ENCODE data around the gene STX11. TPM values are rescaled to one million over a fixed set of nuclear protein-coding genes. Genes with fewer than 3 reads are reported as not detected.
"Not testable (repeated sequence)": the region's sequence is repeated elsewhere in the genome, so short reads cannot be mapped to it uniquely, and the experiment has no call there.

The STX11 gene
- total and polyA plus RNA-seq, 10 of the 15 experiments (the other 5 are each of a cell fraction or from before 2014, with no cell fraction given): 0.66 to 38.1 (median 19.8) TPM

GRCh38 chr6:144181639-144182038 lies 31.3 kb downstream of the STX11 start:
- intact Hi-C loops (cut with micrococcal nuclease; ENCODE audit: unreplicated experiment): no loop called here
- Histone ChIP-seq H3K79me2 (ENCODE audit: control insufficient read depth, insufficient read depth, low read length) (peaks cover 23% of the 10 kb centered on the region), H2AFZ (ENCODE audit: control insufficient read depth, low read depth, low read length) (no peak overlapping the region), H3K4me3 (no peak overlapping the region), H3K27ac (ENCODE audit: control insufficient read depth, insufficient read depth) (no peak overlapping the region), H3K27me3 (replicated peaks in 1 of 2; ENCODE audit: control insufficient read depth in 2 of 2, insufficient read depth in 2 of 2, low read length in 1 of 2) (no peaks in the 10 kb centered on the region), H4K20me1 (ENCODE audit: control insufficient read depth, insufficient read depth) (no peaks in the 10 kb centered on the region), H3K4me2 (ENCODE audit: control insufficient read depth, insufficient read depth) (no peak overlapping the region), H3K36me3 (ENCODE audit: control insufficient read depth in 2 of 2, insufficient read depth in 2 of 2, low read length in 1 of 2) (peaks cover 2 to 6% of the 10 kb centered on the region in 2 experiments; a peak in 3 of 4 replicates), H3K4me1 (ENCODE audit: control insufficient read depth, insufficient read depth, low read length) (peaks cover 22% of the 10 kb centered on the region), H3K9ac (ENCODE audit: control insufficient read depth, insufficient read depth, low read length) (no peak overlapping the region), H3K9me3 (replicated peaks; ENCODE audit: control insufficient read depth, insufficient read depth, low read length) (peaks cover 4% of the 10 kb centered on the region; the same call in 2 of the 3 replicates)
- TF ChIP-seq, protein P1, sequence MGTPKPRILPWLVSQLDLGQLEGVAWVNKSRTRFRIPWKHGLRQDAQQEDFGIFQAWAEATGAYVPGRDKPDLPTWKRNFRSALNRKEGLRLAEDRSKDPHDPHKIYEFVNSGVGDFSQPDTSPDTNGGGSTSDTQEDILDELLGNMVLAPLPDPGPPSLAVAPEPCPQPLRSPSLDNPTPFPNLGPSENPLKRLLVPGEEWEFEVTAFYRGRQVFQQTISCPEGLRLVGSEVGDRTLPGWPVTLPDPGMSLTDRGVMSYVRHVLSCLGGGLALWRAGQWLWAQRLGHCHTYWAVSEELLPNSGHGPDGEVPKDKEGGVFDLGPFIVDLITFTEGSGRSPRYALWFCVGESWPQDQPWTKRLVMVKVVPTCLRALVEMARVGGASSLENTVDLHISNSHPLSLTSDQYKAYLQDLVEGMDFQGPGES (IDR thresholded peaks at IDR 0.05): no peak
- TF ChIP-seq, protein P2, sequence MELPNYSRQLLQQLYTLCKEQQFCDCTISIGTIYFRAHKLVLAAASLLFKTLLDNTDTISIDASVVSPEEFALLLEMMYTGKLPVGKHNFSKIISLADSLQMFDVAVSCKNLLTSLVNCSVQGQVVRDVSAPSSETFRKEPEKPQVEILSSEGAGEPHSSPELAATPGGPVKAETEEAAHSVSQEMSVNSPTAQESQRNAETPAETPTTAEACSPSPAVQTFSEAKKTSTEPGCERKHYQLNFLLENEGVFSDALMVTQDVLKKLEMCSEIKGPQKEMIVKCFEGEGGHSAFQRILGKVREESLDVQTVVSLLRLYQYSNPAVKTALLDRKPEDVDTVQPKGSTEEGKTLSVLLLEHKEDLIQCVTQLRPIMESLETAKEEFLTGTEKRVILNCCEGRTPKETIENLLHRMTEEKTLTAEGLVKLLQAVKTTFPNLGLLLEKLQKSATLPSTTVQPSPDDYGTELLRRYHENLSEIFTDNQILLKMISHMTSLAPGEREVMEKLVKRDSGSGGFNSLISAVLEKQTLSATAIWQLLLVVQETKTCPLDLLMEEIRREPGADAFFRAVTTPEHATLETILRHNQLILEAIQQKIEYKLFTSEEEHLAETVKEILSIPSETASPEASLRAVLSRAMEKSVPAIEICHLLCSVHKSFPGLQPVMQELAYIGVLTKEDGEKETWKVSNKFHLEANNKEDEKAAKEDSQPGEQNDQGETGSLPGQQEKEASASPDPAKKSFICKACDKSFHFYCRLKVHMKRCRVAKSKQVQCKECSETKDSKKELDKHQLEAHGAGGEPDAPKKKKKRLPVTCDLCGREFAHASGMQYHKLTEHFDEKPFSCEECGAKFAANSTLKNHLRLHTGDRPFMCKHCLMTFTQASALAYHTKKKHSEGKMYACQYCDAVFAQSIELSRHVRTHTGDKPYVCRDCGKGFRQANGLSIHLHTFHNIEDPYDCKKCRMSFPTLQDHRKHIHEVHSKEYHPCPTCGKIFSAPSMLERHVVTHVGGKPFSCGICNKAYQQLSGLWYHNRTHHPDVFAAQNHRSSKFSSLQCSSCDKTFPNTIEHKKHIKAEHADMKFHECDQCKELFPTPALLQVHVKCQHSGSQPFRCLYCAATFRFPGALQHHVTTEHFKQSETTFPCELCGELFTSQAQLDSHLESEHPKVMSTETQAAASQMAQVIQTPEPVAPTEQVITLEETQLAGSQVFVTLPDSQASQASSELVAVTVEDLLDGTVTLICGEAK (IDR thresholded peaks at IDR 0.05; ENCODE audit: borderline replicate concordance): 0 out of 2 replicates have a peak, but pooled peaks have one; percentile 20
- ATAC-seq: no peak
- no peak for DNase-seq (ENCODE audit: low read depth, low spot score)
- WGBS (ENCODE audit: insufficient coverage, insufficient replicate concordance, low lambda C conversion rate, missing lambda C conversion rate): 100% methylated on average over 2 of the region's 2 CpGs
- ChIA-PET CTCF (interaction anchor here (0.6 to 3.9 kb wide), 4 partner anchors 26 to 1170 kb away, joined by 3 to 17 read pairs (median 4); no protein-coding TSS in a partner anchor), SMC1A (ENCODE audit: uncharacterized antibody, unreplicated experiment) (interaction anchor here (1.1 to 4.0 kb wide), 8 partner anchors 8 to 38 kb away, joined by 3 to 23 read pairs (median 6); no protein-coding TSS in a partner anchor), RAD21 (ENCODE audit: unreplicated experiment) (interaction anchor here (1.4 kb wide), 1 partner anchor 30 kb away, joined by 3 read pairs; no protein-coding TSS in a partner anchor), POLR2A (interaction anchor here (1.2 to 2.4 kb wide), 2 partner anchors 17 to 26 kb away, joined by 3 to 10 read pairs; no protein-coding TSS in a partner anchor)
- in situ Hi-C loops (cut with MboI): no loop called here
- no TSS peak for BruUV-seq (replicated peaks)
- FAIRE-seq: no peak

- in situ Hi-C loops (cut with MboI); POLR2A ChIA-PET; H3K27ac ChIP-seq (ENCODE audit: control insufficient read depth, insufficient read depth); ATAC-seq; H4K20me1 ChIP-seq (ENCODE audit: control insufficient read depth, insufficient read depth); CTCF ChIA-PET; SMC1A ChIA-PET (ENCODE audit: uncharacterized antibody, unreplicated experiment); H3K9ac ChIP-seq (ENCODE audit: control insufficient read depth, insufficient read depth, low read length); DNase-seq (ENCODE audit: low read depth, low spot score); intact Hi-C loops (cut with micrococcal nuclease; ENCODE audit: unreplicated experiment); RAD21 ChIA-PET (ENCODE audit: unreplicated experiment); H3K9me3 ChIP-seq (replicated peaks; ENCODE audit: control insufficient read depth, insufficient read depth, low read length); H3K27me3 ChIP-seq (replicated peaks in 1 of 2; ENCODE audit: control insufficient read depth in 2 of 2, insufficient read depth in 2 of 2, low read length in 1 of 2); BruUV-seq (replicated peaks); H3K4me2 ChIP-seq (ENCODE audit: control insufficient read depth, insufficient read depth); H2AFZ ChIP-seq (ENCODE audit: control insufficient read depth, low read depth, low read length); H3K4me3 ChIP-seq; FAIRE-seq: not testable (repeated sequence)
- peaks cover 11 to 18% of the 10 kb centered on the region in 2 experiments; a peak in 3 of 4 replicates for H3K36me3 ChIP-seq (ENCODE audit: control insufficient read depth in 2 of 2, insufficient read depth in 2 of 2, low read length in 1 of 2)
- peaks cover 17% of the 10 kb centered on the region for H3K79me2 ChIP-seq (ENCODE audit: control insufficient read depth, insufficient read depth, low read length)
- H3K4me1 ChIP-seq (ENCODE audit: control insufficient read depth, insufficient read depth, low read length): peaks cover 18% of the 10 kb centered on the region
- 100% methylated on average over 1 of the region's 1 CpG for WGBS (ENCODE audit: insufficient coverage, insufficient replicate concordance, low lambda C conversion rate, missing lambda C conversion rate)
Observed at GRCh38 chr6:144184186-144184585, 33.9 kb downstream of the STX11 start.

All from GM12878 (cell line).